ENCODE results near the gene GMCL2. TPM values are rescaled to one million over a fixed set of nuclear protein-coding genes. Genes with fewer than 3 reads are reported as not detected.
A peak's percentile ranks its signal among the peaks of the same experiment; 100 is the strongest.

The GMCL2 gene
- total RNA-seq, 1 experiment from 2014 or later: not detected

DNA sequence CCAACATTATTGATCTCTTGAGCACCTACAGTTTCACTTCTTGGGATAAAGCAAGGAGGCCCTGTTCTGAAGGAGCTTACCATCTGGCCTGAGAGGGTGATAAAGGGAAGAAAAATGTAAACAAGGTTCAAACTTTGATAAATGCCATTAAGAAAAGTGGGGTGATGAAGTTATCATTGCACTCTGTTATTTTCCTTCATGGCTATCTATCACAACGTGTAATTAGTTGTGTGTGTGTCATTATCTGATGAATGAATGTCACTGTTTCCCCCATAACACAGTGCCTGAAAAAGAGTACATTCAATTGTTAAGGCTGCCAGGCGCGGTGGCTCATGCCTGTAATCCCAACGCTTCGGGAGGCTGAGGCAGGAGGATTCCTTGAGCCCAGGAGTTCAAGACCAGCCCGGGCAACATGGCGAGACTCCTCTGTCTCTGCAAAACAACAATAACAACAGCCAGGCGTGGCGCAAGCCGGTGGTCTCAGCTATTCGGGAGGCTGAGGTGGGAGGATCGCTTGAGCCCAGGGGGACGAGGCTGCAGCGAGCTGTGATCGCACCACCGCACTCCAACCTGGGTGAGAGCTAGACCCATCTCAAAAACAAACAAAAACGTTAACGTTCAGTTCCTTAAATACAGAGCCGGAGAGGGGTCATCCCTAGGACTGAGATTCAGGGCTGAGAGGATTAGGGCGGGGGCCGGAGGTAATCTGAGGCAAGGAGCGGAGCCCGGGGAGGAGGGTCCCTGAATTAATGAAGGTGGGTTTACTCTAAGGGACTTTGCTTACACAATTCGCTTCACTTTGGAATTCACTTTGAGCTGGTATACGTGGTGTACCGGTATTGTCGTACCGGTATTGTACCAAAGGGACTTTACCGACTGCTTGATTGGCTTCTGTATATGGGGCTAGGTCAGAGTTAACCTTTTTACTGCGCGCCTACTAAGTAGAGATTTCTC is 34.4 kb downstream of the GMCL2 start (continued):
- no peak for TF ChIP-seq ZBTB43 (CRISPR knock-in tag; IDR thresholded peaks at IDR 0.05)
- TF ChIP-seq, protein P1, sequence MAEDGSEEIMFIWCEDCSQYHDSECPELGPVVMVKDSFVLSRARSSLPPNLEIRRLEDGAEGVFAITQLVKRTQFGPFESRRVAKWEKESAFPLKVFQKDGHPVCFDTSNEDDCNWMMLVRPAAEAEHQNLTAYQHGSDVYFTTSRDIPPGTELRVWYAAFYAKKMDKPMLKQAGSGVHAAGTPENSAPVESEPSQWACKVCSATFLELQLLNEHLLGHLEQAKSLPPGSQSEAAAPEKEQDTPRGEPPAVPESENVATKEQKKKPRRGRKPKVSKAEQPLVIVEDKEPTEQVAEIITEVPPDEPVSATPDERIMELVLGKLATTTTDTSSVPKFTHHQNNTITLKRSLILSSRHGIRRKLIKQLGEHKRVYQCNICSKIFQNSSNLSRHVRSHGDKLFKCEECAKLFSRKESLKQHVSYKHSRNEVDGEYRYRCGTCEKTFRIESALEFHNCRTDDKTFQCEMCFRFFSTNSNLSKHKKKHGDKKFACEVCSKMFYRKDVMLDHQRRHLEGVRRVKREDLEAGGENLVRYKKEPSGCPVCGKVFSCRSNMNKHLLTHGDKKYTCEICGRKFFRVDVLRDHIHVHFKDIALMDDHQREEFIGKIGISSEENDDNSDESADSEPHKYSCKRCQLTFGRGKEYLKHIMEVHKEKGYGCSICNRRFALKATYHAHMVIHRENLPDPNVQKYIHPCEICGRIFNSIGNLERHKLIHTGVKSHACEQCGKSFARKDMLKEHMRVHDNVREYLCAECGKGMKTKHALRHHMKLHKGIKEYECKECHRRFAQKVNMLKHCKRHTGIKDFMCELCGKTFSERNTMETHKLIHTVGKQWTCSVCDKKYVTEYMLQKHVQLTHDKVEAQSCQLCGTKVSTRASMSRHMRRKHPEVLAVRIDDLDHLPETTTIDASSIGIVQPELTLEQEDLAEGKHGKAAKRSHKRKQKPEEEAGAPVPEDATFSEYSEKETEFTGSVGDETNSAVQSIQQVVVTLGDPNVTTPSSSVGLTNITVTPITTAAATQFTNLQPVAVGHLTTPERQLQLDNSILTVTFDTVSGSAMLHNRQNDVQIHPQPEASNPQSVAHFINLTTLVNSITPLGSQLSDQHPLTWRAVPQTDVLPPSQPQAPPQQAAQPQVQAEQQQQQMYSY (CRISPR knock-in tag; IDR thresholded peaks at IDR 0.05): no peak

DNA sequence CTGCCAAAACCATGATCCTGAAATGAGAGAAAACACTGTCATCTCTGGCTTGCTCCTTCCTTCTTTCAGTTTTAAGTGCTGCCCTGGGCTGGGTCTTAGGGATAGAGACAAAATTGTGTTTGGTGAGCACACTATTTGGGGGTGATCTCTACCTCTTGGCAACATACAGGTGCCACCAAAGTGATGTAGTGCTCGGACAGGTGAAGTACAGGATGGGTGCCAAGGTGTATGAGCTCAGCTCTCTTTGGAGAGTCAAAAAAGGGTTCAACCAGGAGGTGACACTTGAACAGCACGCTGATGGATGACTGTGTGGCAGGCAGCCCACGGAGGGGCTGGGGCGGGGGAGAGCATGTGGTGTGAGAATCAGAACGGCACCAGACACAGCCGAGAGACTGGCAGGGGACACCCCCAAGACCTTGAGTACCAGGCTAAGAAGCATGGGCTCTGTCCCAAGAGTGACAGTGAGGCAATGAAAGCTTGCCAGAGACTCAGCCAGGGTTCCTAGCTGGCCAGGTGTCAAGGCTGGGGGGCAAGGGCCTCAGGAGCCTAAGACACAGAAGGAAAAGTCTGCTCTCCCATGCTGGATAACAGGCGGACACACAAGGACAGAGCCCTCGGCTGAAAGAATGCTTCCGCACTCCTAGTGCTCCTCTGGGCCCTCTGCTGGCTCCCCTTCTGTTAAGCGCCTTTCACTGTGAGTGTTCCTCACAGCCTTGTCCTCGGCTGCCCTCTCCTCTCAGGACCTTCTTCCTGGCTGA is 36.0 kb downstream of the GMCL2 start:
- no peaks in the 10 kb centered on the region for H3K9me3 Mint-ChIP-seq
- peak overlapping the region; percentile 68; the same call in 1 of the 2 replicates for H3K27ac Mint-ChIP-seq
- H3K36me3 Mint-ChIP-seq: peaks cover 59% of the 10 kb centered on the region
- ATAC-seq: no peak
- no peaks in the 10 kb centered on the region for H3K27me3 Mint-ChIP-seq (ENCODE audit: low read depth)
- H3K4me1 Mint-ChIP-seq: peaks cover 13% of the 10 kb centered on the region
- CTCF ChIA-PET: interaction anchor here (4.0 to 10.7 kb wide), 2 partner anchors 31 to 74 kb away, joined by 24 to 131 read pairs; no protein-coding TSS in a partner anchor
- H3K4me3 Mint-ChIP-seq: peak overlapping the region; percentile 48; the same call in 1 of the 2 replicates
- POLR2A ChIA-PET: interaction anchor here (0.6 to 2.1 kb wide), 2 partner anchors 24 to 74 kb away, joined by 5 to 7 read pairs; no protein-coding TSS in a partner anchor
- no peak for DNase-seq (ENCODE audit: low spot score)
- TF ChIP-seq CREB1 (CRISPR knock-in tag; IDR thresholded peaks at IDR 0.05): peak; percentile 33; the same call in 1 of the 2 replicates
- TF ChIP-seq NR3C1 (CRISPR knock-in tag; conservative IDR thresholded peaks at IDR 0.05; ENCODE audit: low read depth): no peak
- TF ChIP-seq ETV6 (CRISPR knock-in tag; IDR thresholded peaks at IDR 0.05): 0 out of 2 replicates have a peak, but pooled peaks have one; percentile 28
- TF ChIP-seq ERG (CRISPR knock-in tag; IDR thresholded peaks at IDR 0.05): 0 out of 2 replicates have a peak, but pooled peaks have one; percentile 27
- TF ChIP-seq ATF1 (CRISPR knock-in tag; IDR thresholded peaks at IDR 0.05): no peak
- TF ChIP-seq PRRX2 (CRISPR knock-in tag; IDR thresholded peaks at IDR 0.05): peak; percentile 54
- TF ChIP-seq, protein P2, sequence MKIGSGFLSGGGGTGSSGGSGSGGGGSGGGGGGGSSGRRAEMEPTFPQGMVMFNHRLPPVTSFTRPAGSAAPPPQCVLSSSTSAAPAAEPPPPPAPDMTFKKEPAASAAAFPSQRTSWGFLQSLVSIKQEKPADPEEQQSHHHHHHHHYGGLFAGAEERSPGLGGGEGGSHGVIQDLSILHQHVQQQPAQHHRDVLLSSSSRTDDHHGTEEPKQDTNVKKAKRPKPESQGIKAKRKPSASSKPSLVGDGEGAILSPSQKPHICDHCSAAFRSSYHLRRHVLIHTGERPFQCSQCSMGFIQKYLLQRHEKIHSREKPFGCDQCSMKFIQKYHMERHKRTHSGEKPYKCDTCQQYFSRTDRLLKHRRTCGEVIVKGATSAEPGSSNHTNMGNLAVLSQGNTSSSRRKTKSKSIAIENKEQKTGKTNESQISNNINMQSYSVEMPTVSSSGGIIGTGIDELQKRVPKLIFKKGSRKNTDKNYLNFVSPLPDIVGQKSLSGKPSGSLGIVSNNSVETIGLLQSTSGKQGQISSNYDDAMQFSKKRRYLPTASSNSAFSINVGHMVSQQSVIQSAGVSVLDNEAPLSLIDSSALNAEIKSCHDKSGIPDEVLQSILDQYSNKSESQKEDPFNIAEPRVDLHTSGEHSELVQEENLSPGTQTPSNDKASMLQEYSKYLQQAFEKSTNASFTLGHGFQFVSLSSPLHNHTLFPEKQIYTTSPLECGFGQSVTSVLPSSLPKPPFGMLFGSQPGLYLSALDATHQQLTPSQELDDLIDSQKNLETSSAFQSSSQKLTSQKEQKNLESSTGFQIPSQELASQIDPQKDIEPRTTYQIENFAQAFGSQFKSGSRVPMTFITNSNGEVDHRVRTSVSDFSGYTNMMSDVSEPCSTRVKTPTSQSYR (CRISPR knock-in tag; IDR thresholded peaks at IDR 0.05): 0 out of 2 replicates have a peak, but pooled peaks have one; percentile 10
- peak; percentile 4; the same call in 1 of the 2 replicates for TF ChIP-seq NFATC4 (CRISPR knock-in tag; IDR thresholded peaks at IDR 0.05)
- TF ChIP-seq ZNF532 (CRISPR knock-in tag; IDR thresholded peaks at IDR 0.05; ENCODE audit: borderline replicate concordance): no peak

All from WTC11 (cell line).